ENCODE data around the gene TRPV3. TPM values are rescaled to one million over a fixed set of nuclear protein-coding genes. Genes with fewer than 3 reads are reported as not detected.

Gene TRPV3
- total RNA-seq, 4 donors from 2014 or later: 4.2 to 21.4 (median 9.7) TPM

GRCh38 chr17:3511852-3512504 is 45.6 kb downstream of the TRPV3 start:
- peak overlapping the region; percentile 78 to 93 (median 88) for H3K27ac ChIP-seq
- DNase-seq (ENCODE audit: low spot score in 2 of 2): no peak
- no peaks in the 10 kb centered on the region for H3K27me3 ChIP-seq
- no peak overlapping the region for H3K4me3 ChIP-seq
- H3K36me3 ChIP-seq: peaks cover 0 to 26% (median 0%) of the 10 kb centered on the region in 3 donors
- H3K9me3 ChIP-seq: no peaks in the 10 kb centered on the region
- peaks cover 0 to 35% (median 18%) of the 10 kb centered on the region in 4 donors for H3K4me1 ChIP-seq
- TF ChIP-seq EP300 (IDR thresholded peaks at IDR 0.05): no peak
- TF ChIP-seq CTCF (IDR thresholded peaks at IDR 0.05): no peak
- TF ChIP-seq POLR2A (IDR thresholded peaks at IDR 0.05): no peak
- WGBS, 2 donors: 56 to 58% methylated on average over 7 of the region's 8 CpGs

DNA sequence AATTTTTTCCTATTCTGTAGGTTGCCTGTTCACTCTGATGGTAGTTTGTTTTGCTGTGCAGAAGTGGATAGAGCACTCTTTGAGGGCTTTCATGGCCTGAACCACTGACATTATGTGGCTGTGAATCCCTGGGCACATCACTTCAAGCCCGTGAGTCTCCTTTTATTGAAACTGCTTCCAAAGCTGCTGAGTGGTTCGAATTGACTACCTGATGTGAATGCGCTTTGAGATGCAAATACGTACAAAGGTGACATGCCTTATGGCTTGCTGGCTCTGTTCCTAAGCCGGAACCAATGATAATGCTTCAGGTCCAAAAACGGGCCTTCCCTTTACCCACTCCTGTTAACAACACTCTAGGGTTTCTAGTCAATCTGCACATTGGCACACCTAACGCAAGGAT is 47.5 kb downstream of the TRPV3 start:
- H3K4me1 ChIP-seq: peaks cover 0 to 35% (median 17%) of the 10 kb centered on the region in 4 donors
- H3K27ac ChIP-seq: peak overlapping the region in 1 of 4 donors; percentile 7
- TF ChIP-seq CTCF (IDR thresholded peaks at IDR 0.05) (no peak), EP300 (IDR thresholded peaks at IDR 0.05) (no peak), POLR2A (IDR thresholded peaks at IDR 0.05) (no peak)
- H3K36me3 ChIP-seq: peaks cover 0 to 15% (median 0%) of the 10 kb centered on the region in 3 donors
- WGBS, 2 donors: 63 to 65% methylated on average over 7 of the region's 7 CpGs
- DNase-seq (ENCODE audit: low spot score in 2 of 2): no peak
- no peak overlapping the region for H3K4me3 ChIP-seq
- H3K27me3 ChIP-seq: no peaks in the 10 kb centered on the region
- H3K9me3 ChIP-seq: no peaks in the 10 kb centered on the region

DNA sequence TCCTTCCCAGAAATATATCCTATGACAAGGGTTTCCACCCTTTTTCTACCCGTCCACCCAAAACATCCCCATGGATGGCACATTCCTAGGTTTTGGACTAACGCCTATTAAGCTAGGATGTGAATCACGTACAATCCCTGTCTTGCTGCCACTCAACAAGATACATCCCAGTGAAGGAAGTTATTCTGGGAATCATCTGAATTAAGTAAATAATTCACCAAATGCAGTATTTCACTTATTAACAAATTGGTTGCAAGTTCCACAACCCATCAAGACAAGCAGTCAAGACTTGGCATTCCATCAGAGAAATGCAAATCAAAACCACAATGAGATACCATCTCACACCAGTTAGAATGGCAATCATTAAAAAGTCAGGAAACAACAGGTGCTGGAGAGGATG is 49.7 kb downstream of the TRPV3 start:
- no peak for DNase-seq (ENCODE audit: low spot score in 2 of 2)
- Histone ChIP-seq H3K9me3 (no peaks in the 10 kb centered on the region), H3K36me3 (peaks cover 0 to 9% (median 0%) of the 10 kb centered on the region in 3 donors), H3K4me3 (no peak overlapping the region), H3K27ac (peak overlapping the region in 1 of 4 donors; percentile 11), H3K27me3 (no peaks in the 10 kb centered on the region), H3K4me1 (peaks cover 0 to 29% (median 8%) of the 10 kb centered on the region in 4 donors)
- 83 to 90% methylated on average over 3 of the region's 3 CpGs for WGBS, 2 donors
- TF ChIP-seq EP300 (IDR thresholded peaks at IDR 0.05) (no peak), CTCF (IDR thresholded peaks at IDR 0.05) (no peak), POLR2A (IDR thresholded peaks at IDR 0.05) (no peak)

GRCh38 chr17:3507071-3507470 is 50.5 kb downstream of the TRPV3 start:
- Histone ChIP-seq H3K4me3 (no peak overlapping the region), H3K9me3 (no peaks in the 10 kb centered on the region), H3K27me3 (no peaks in the 10 kb centered on the region), H3K36me3 (peaks cover 0 to 9% (median 0%) of the 10 kb centered on the region in 3 donors), H3K4me1 (peaks cover 0 to 24% (median 6%) of the 10 kb centered on the region in 4 donors), H3K27ac (peak overlapping the region in 1 of 4 donors; percentile 11)
- DNase-seq (ENCODE audit: low spot score in 2 of 2): no peak
- TF ChIP-seq POLR2A (IDR thresholded peaks at IDR 0.05): no peak
- TF ChIP-seq EP300 (IDR thresholded peaks at IDR 0.05): no peak
- no peak for TF ChIP-seq CTCF (IDR thresholded peaks at IDR 0.05)
- WGBS, 2 donors: 85 to 91% methylated on average over 1 of the region's 1 CpG

DNA sequence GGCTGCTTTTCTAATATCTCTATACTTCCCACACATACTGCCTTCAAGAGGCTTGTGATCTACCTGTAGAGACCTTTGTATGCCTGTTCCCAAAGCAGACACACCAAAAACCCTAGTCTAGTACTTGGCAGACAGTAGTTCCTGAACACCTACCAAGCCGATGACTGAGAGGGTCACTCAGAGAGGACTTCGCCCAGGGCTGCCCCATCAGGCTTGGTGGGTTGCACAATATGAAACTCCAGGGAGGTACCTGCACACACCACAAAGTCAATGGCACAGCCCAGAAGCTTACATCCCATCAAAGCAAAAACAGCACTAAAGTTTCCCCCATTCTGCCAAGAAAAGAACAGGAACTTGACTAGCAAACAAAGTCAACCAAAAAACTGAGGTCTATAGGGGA is 51.6 kb downstream of the TRPV3 start:
- H3K27me3 ChIP-seq: no peaks in the 10 kb centered on the region
- no peak for TF ChIP-seq CTCF (IDR thresholded peaks at IDR 0.05)
- no peak for TF ChIP-seq EP300 (IDR thresholded peaks at IDR 0.05)
- TF ChIP-seq POLR2A (IDR thresholded peaks at IDR 0.05): no peak
- H3K27ac ChIP-seq: peak overlapping the region in 2 of 4 donors; percentile 2 to 24
- WGBS, 2 donors: 89 to 96% methylated on average over 2 of the region's 2 CpGs
- DNase-seq (ENCODE audit: low spot score in 2 of 2): no peak
- H3K36me3 ChIP-seq: peaks cover 0 to 9% (median 0%) of the 10 kb centered on the region in 3 donors
- H3K9me3 ChIP-seq: peaks cover 0 to 1% (median 0%) of the 10 kb centered on the region in 4 donors
- H3K4me1 ChIP-seq: peaks cover 0 to 18% (median 3%) of the 10 kb centered on the region in 4 donors
- H3K4me3 ChIP-seq: no peak overlapping the region
